Karpas-422 (cell line): Measurements from ENCODE around the gene PDZK1IP1. TPM values are rescaled to one million over a fixed set of nuclear protein-coding genes. Genes with fewer than 3 reads are reported as not detected.

Experiments
- DNase-seq: peaks from one replicate; pipeline ENCODE4 v3.0.0-alpha.2; 2015
- H2AFZ ChIP-seq: fragments of 200-600 bp; sonication (generic); 2 replicates; pipeline ENCODE4 v1.6.1; 2014; ENCODE audit warnings: antibody characterized with exemption, low read length, mixed read lengths
- H3K27ac ChIP-seq: fragments of 200-600 bp; sonication (generic); 2 replicates; pipeline ENCODE4 v1.5.1; 2014; ENCODE audit warnings: mild to moderate bottlenecking, low read length, moderate library complexity
- H3K27me3 ChIP-seq: fragments of 200-600 bp; sonication (generic); 2 replicates; pipeline ENCODE4 v1.6.1; 2014; ENCODE audit warnings: low read length, mixed read lengths
- H3K36me3 ChIP-seq: fragments of 200-600 bp; sonication (generic); 2 replicates; pipeline ENCODE4 v1.6.1; 2014; ENCODE audit warnings: low read length, mixed read lengths; ENCODE audit not compliant: insufficient read depth
- H3K4me1 ChIP-seq: fragments of 200-600 bp; sonication (generic); 2 replicates; pipeline ENCODE4 v1.6.1; 2014; ENCODE audit warnings: mild to moderate bottlenecking, low read length, mixed read lengths
- H3K4me2 ChIP-seq: fragments of 200-600 bp; sonication (generic); 2 replicates; pipeline ENCODE4 v1.6.1; 2014; ENCODE audit warnings: low read length, low read depth, mild to moderate bottlenecking; ENCODE audit not compliant: poor library complexity, severe bottlenecking
- H3K4me3 ChIP-seq: fragments of 200-600 bp; sonication (generic); 2 replicates; pipeline ENCODE4 v1.5.1; 2014; ENCODE audit warnings: mild to moderate bottlenecking, antibody characterized with exemption, low read length, mixed read lengths
- H3K79me2 ChIP-seq: fragments of 200-600 bp; sonication (generic); 2 replicates; pipeline ENCODE4 v1.6.1; 2014; ENCODE audit warnings: mild to moderate bottlenecking, low read length, mixed read lengths
- H3K9ac ChIP-seq: fragments of 200-600 bp; sonication (generic); 2 replicates; pipeline ENCODE4 v1.6.0; 2014; ENCODE audit warnings: low read length
- H3K9me2 ChIP-seq: fragments of 200-600 bp; sonication (generic), shearing (Covaris generic); replicated peaks from 2 replicates; pipeline ENCODE4 v1.6.0; 2014; ENCODE audit warnings: mild to moderate bottlenecking, low read length, moderate library complexity; ENCODE audit not compliant: insufficient read depth
- H3K9me3 ChIP-seq: fragments of 300-700, 200-600 bp; sonication (generic); 2 replicates; pipeline ENCODE4 v1.6.1; 2014; ENCODE audit warnings: low read length, mixed read lengths
- H4K20me1 ChIP-seq: fragments of 200-600 bp; sonication (generic); 2 replicates; pipeline ENCODE4 v1.6.1; 2014; ENCODE audit warnings: mild to moderate bottlenecking, antibody characterized with exemption, low read length, low read depth; ENCODE audit not compliant: insufficient read depth
- total RNA-seq: library from RNA; depleted of rRNA; stranded (reverse); fragments of >200 nt; shearing (Covaris generic); gene quantifications from 2 replicates; pipeline ENCODE4 v1.2.3, GENCODE V29; 2014; ENCODE audit warnings: low replicate concordance; rRNA removed

The PDZK1IP1 gene, protein sequence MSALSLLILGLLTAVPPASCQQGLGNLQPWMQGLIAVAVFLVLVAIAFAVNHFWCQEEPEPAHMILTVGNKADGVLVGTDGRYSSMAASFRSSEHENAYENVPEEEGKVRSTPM
- not detected in 2 replicates for total RNA-seq

DNA sequence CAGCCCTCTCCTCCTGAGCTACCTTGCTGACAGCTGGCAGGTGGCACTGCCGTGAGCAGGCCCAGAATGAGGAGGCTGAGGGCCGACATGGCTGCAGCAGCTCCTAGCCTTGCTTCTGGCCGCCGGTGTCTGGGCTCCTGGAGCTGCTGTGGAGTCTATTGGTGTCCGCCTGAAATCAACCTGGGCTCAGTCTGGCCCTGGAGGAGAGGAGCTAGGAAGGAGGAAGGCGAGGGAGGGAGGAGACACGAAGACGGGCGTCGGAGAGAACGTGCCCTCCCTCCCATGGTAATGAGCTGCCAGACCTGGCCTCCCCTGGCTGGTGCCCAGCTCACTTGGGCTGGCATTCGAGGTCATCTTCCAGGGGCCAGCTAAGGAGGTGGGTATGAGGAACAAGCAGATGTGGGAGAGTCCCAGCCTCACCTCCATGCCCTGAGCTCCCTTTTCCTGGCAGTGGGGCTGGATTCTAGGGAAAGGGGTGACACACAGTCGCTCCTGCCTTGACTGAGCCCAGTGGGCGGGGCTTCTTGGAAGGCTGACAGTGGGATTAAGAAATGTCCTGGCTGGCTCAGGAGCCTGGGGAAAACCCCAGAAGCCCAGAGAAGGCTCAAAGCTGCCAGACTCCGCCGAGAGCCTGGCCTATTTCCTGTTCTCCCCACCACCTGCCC, at the start of gene PDZK1IP1:
Gene PDZK1IP1 (minus strand): TSS at position 193 of the 665 bp plus-strand sequence. CDS start 104 bp downstream, at position 89.
- Histone ChIP-seq H4K20me1 (no peaks in the 10 kb centered on the region), H3K4me1 (peaks cover 7% of the 10 kb centered on the region; the same call in 1 of the 2 replicates), H3K36me3 (no peaks in the 10 kb centered on the region), H3K9ac (no peak within 1 kb of the TSS), H3K79me2 (no peaks in the 10 kb centered on the region), H3K27ac (no peak within 1 kb of the TSS), H3K9me3 (no peaks in the 10 kb centered on the region), H3K4me2 (no peak within 1 kb of the TSS), H3K27me3 (no peaks in the 10 kb centered on the region), H3K4me3 (no peak within 1 kb of the TSS), H3K9me2 (no peaks in the 10 kb centered on the region), H2AFZ (no peak within 1 kb of the TSS)
- DNase-seq = no peak

DNA sequence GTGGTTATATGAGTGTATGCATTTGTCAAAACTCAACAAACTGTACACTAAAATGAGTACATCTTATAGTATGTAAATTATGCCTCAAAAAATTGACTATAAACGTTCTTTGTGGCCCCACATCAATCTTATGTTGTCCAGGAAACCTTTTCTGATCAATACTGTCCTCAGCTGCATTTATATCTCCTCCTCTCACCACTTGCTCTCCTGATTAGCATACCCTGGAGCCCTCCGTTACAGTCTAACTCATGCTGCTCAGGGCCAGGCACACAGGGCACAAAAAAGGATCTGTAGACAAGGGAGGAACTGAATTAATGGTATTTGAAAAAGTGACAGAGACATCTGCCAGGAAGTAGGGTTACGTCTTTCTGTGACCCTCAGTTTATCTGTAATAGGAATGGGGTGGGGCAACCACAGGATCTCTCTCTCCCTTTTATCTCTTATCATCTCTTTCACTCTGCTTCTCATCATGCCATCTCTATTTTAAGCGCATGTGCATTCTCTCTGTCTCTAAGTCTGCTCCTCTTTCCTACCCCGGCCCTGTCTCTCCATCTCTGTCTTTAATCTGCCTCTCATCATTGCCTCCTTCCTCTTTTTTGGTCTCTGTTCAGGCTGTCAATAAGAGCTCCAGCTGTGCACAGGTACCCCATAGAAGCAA, 49.2 kb upstream of the PDZK1IP1 start:
- Histone ChIP-seq H3K9ac (no peak overlapping the region), H2AFZ (no peak overlapping the region), H4K20me1 (no peaks in the 10 kb centered on the region), H3K4me3 (no peak overlapping the region), H3K27ac (no peak overlapping the region), H3K79me2 (no peaks in the 10 kb centered on the region), H3K36me3 (no peaks in the 10 kb centered on the region), H3K9me2 (no peaks in the 10 kb centered on the region), H3K27me3 (no peaks in the 10 kb centered on the region), H3K4me1 (no peaks in the 10 kb centered on the region), H3K4me2 (no peak overlapping the region), H3K9me3 (no peaks in the 10 kb centered on the region)
- DNase-seq = no peak

DNA sequence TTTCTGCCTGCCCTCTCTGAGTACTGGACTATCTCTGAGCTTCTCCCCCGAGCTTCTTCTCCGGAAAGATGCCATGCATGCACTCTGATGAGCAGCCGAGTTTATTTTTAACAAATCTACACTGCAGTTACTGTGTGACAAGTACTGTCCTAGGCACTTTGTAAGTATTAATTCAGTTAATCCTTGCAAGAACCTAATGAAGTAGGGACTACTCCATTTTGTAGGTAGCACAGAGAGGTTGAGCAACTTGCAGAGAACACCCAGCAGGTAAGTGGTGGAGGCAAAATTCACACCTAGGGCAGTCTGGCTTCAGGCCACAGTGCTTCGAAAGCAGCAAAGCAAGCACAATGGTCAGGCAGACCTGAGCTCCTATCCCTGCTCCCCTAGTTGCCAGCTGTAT, 46.0 kb upstream of the PDZK1IP1 start:
- H2AFZ ChIP-seq = no peak overlapping the region
- no peak overlapping the region for H3K4me2 ChIP-seq
- no peak for DNase-seq
- H3K9me2 ChIP-seq = no peaks in the 10 kb centered on the region
- no peak overlapping the region for H3K9ac ChIP-seq
- H3K4me3 ChIP-seq = no peak overlapping the region
- no peaks in the 10 kb centered on the region for H3K79me2 ChIP-seq
- H3K36me3 ChIP-seq = no peaks in the 10 kb centered on the region
- H3K9me3 ChIP-seq = no peaks in the 10 kb centered on the region
- H3K27me3 ChIP-seq = no peaks in the 10 kb centered on the region
- H3K4me1 ChIP-seq = no peaks in the 10 kb centered on the region
- H4K20me1 ChIP-seq = no peaks in the 10 kb centered on the region
- no peak overlapping the region for H3K27ac ChIP-seq

DNA sequence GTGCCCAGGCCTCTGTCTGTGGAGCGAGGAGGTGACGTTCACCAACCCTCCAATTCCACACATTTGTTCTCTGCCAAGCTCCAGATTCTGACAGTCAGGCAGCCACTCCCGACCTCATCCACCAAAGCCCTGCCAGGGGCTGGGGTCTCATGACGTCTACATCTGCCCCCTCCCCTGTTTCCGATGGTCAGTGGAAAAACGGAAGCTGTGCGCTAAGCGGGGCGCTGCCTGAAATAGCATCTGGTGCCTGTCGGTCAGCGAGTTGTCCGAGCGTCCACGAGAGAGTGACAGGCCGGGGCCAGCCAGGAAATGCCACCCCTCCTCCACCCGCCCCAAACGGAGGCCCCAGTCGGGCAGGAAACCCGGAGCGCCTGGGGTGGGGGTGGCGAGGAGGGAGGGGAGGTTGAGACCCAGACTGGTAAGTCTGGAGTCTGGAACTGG, 45.4 kb upstream of the PDZK1IP1 start:
- no peak overlapping the region for H3K4me2 ChIP-seq
- no peaks in the 10 kb centered on the region for H3K4me1 ChIP-seq
- H2AFZ ChIP-seq = no peak overlapping the region
- no peaks in the 10 kb centered on the region for H3K79me2 ChIP-seq
- no peak overlapping the region for H3K4me3 ChIP-seq
- no peaks in the 10 kb centered on the region for H3K27me3 ChIP-seq
- H4K20me1 ChIP-seq = no peaks in the 10 kb centered on the region
- no peaks in the 10 kb centered on the region for H3K9me2 ChIP-seq
- H3K27ac ChIP-seq = no peak overlapping the region
- no peak overlapping the region for H3K9ac ChIP-seq
- DNase-seq = no peak
- H3K9me3 ChIP-seq = no peaks in the 10 kb centered on the region
- no peaks in the 10 kb centered on the region for H3K36me3 ChIP-seq

DNA sequence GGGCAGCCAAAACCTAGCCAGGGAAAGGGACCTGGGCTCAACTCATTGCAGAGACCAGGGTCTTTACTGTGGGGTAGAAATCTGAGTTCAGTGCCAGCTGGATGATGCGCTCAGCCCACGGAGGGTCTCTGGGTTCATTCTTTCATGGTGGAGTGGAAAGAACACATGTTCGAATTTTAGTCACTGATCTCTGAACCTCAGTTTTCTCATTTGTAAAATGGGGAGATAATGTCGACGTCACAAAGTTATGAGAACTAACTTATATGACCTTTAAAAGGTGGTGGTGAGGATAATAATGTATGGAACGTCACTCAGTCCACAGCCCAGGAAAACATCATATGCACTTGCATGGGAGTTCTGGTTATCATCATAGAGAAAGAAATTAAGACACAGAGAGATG, 43.4 kb upstream of the PDZK1IP1 start:
- Histone ChIP-seq H2AFZ (no peak overlapping the region), H3K79me2 (no peaks in the 10 kb centered on the region), H4K20me1 (no peaks in the 10 kb centered on the region), H3K4me1 (no peaks in the 10 kb centered on the region), H3K4me2 (no peak overlapping the region), H3K27me3 (no peaks in the 10 kb centered on the region), H3K9me2 (no peaks in the 10 kb centered on the region), H3K36me3 (no peaks in the 10 kb centered on the region), H3K27ac (no peak overlapping the region), H3K4me3 (no peak overlapping the region), H3K9ac (no peak overlapping the region), H3K9me3 (no peaks in the 10 kb centered on the region)
- DNase-seq = no peak

DNA sequence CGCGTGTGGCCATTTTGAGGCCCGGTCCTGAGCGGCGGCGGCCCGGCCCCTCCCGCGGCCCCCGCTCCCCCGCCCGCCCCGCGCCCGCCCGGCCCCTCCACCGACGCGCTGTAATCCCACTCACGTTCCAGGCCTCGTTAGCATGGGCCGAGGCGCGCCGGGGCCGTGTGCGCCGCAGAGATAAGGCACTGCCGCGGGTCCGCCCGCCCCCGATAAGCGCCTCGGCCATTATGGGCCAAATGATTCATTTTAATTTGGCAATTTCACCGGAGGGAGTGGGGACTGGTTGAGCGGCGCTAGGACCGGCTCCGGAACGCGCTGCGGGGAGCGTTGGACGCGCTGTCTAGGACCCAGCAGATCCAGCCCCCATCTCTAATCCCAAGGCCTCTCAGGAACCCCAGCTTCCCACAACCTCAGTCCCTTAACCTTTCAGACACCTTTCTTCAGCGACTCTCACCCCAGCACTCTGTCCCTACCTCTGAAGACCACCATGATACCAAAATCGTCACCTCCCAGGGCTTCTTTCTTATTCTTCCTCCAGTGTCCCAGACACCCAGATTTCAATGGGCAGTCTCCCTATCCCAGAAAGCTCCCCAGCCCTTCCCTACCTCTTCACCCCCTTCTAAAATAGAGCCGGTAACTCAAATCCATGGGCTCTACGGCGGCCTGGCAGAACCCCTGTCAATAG, 42.5 kb upstream of the PDZK1IP1 start, which contains the start of gene TAL1:
Gene TAL1 (minus strand): TSS at position 39 of the 688 bp plus-strand sequence. CDS start 6,337 bp downstream, outside the sequence.
- Histone ChIP-seq H2AFZ (no peak within 1 kb of the TSS), H3K27ac (no peak within 1 kb of the TSS), H3K79me2 (no peaks in the 10 kb centered on the region), H3K9ac (no peak within 1 kb of the TSS), H3K9me2 (no peaks in the 10 kb centered on the region), H3K4me1 (no peaks in the 10 kb centered on the region), H3K4me2 (no peak within 1 kb of the TSS), H3K27me3 (no peaks in the 10 kb centered on the region), H3K36me3 (no peaks in the 10 kb centered on the region), H3K4me3 (no peak within 1 kb of the TSS), H4K20me1 (no peaks in the 10 kb centered on the region), H3K9me3 (no peaks in the 10 kb centered on the region)
- DNase-seq = no peak

DNA sequence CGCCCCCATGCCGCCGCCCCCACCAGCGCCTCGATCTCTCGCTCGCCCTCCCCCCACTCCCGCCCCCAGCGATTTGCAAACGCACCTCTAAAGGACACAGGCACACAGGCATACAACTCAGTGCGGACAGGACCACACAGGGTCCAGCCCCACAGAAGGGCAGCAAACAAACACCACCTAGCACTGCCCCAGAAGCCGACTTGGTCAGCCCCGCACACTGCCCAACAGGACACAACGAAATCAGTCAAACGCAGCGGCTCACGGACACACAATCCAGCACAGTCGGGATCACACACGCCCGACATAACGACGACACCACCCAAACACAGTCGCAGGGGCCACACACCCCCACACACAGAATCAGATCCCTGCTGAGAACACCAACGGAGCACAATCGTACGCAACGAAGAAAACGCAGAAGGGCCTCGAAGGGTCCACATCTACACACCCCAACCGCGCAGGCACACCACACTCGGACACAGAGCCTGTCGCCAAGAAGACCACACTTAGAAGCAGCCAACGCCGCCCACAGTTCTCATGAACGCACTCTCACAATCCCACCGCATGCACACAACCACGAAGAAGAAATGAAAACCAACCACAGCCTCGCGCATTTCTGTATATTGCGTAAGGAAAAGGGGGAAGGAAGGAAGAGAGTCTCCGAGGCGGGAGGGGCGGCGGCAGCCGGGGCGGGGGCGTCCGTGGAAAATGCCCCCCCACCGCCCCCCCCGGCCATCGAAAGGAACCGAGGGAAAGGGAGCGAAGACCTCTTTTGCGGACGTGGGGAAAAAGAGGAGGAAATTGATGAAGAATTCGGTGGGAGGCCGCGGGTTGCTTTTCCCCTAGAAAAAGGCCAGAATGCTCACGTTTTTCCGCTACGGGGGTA, 41.7 kb upstream of the PDZK1IP1 start:
- no peak overlapping the region for H3K4me2 ChIP-seq
- no peaks in the 10 kb centered on the region for H3K9me3 ChIP-seq
- no peaks in the 10 kb centered on the region for H3K79me2 ChIP-seq
- H3K4me1 ChIP-seq = no peaks in the 10 kb centered on the region
- no peak overlapping the region for H3K4me3 ChIP-seq
- no peak overlapping the region for H2AFZ ChIP-seq
- H4K20me1 ChIP-seq = no peaks in the 10 kb centered on the region
- H3K27me3 ChIP-seq = no peaks in the 10 kb centered on the region
- no peaks in the 10 kb centered on the region for H3K36me3 ChIP-seq
- DNase-seq = no peak
- no peak overlapping the region for H3K27ac ChIP-seq
- no peak overlapping the region for H3K9ac ChIP-seq
- no peaks in the 10 kb centered on the region for H3K9me2 ChIP-seq
